Measurements from ENCODE around the gene RBM47.

The RBM47 gene

DNA sequence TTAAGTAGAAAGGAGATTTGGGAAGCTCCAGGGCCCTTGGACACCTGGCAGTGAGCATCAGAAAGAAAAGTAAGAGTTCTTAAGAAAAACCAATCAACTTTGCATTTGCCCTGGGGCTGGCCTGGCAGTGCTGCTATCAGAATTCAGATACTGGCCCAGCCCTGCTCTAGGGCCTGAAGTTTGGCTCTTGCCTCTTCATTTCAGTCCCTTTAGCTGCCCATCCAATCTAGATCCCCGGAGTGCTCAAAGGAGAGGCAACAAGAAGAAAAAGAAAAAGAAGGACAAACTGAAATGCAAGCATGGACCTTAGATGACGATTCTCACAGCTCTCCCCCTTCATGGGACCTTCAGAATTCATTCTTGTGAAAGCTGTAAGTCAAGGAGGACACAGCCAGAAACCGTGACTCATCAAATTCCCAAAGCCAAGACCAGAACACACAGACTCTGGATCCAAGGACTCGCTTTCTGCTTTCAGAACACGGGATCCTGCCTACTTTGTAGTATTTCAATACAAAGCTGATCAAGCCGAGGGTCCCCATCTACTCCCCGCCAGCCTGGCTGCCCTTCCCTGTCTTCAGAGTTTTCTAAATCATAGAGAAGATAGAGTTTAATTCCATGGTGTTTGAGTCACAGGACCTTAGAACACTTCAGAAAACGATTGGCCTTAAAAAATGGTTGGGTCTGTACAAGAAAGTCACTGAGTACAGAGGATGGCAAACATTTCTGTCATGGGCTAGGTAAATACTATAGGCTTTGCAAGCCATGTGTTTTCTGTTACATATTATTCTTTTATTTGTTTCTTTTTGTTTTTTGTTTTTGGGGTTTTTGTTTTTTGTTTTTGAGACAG lies 103.7 kb downstream of the RBM47 start:
- H3K27ac ChIP-seq = no peak overlapping the region; the same call in 1 of the 2 replicates
- H3K9ac ChIP-seq = no peak overlapping the region
- TF ChIP-seq, protein P1, sequence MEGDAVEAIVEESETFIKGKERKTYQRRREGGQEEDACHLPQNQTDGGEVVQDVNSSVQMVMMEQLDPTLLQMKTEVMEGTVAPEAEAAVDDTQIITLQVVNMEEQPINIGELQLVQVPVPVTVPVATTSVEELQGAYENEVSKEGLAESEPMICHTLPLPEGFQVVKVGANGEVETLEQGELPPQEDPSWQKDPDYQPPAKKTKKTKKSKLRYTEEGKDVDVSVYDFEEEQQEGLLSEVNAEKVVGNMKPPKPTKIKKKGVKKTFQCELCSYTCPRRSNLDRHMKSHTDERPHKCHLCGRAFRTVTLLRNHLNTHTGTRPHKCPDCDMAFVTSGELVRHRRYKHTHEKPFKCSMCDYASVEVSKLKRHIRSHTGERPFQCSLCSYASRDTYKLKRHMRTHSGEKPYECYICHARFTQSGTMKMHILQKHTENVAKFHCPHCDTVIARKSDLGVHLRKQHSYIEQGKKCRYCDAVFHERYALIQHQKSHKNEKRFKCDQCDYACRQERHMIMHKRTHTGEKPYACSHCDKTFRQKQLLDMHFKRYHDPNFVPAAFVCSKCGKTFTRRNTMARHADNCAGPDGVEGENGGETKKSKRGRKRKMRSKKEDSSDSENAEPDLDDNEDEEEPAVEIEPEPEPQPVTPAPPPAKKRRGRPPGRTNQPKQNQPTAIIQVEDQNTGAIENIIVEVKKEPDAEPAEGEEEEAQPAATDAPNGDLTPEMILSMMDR (conservative IDR thresholded peaks at IDR 0.05; ENCODE audit: low read depth, low read length) = no peak
- H3K4me2 ChIP-seq = no peak overlapping the region
- no peak overlapping the region for H3K4me3 ChIP-seq (IDR thresholded peaks at IDR 0.05; ENCODE audit: insufficient read depth, low read depth, low read length)
- no peaks in the 10 kb centered on the region for H3K79me2 ChIP-seq (ENCODE audit: insufficient read depth, low read depth)
- no peak overlapping the region for H2AFZ ChIP-seq (ENCODE audit: low read depth)
- H3K27me3 ChIP-seq (ENCODE audit: insufficient read depth, low read depth) = no peaks in the 10 kb centered on the region
- no peaks in the 10 kb centered on the region for H3K36me3 ChIP-seq (ENCODE audit: insufficient read depth)
- H4K20me1 ChIP-seq (ENCODE audit: insufficient read depth) = no peaks in the 10 kb centered on the region
- peaks cover 26% of the 10 kb centered on the region for H3K4me1 ChIP-seq (ENCODE audit: low read depth, poor library complexity, severe bottlenecking)

DNA sequence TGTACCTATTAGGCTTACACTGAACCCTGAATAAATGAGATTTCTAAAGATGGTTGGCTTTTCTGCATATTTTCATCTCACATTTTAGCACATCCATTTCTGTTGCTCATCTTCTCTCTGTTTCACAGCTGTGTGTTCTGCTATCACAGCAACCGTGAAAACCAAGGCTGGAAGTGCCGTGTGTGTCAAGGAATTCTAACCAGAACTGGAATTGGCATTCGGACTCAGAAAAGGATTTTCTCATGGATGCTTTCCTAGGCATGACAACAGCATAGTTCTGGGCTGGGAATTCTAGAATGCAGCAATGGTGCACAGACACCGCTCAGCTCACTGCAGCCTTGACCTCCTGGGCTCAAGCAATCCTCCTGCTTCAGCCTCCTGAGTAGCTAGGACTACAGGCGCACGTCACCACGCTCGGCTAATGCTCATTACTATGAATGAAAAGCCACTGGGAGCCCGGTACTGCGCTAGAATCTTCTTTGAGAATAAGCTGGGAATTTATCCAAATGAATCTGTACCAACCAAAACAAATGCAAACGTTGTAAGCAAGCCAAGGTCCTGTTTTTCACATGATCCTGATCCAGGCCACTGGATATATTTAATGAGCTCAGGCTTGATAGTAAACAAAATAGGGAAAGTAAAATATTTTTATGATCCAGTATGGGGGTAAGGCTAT lies 105.2 kb downstream of the RBM47 start:
- no peak overlapping the region for H2AFZ ChIP-seq (ENCODE audit: low read depth)
- H4K20me1 ChIP-seq (ENCODE audit: insufficient read depth) = no peaks in the 10 kb centered on the region
- no peak overlapping the region for H3K27ac ChIP-seq
- H3K27me3 ChIP-seq (ENCODE audit: insufficient read depth, low read depth) = no peaks in the 10 kb centered on the region
- H3K36me3 ChIP-seq (ENCODE audit: insufficient read depth) = no peaks in the 10 kb centered on the region
- TF ChIP-seq, protein P1 (conservative IDR thresholded peaks at IDR 0.05; ENCODE audit: low read depth, low read length) = no peak
- no peaks in the 10 kb centered on the region for H3K79me2 ChIP-seq (ENCODE audit: insufficient read depth, low read depth)
- H3K9ac ChIP-seq = no peak overlapping the region
- H3K4me2 ChIP-seq = no peak overlapping the region
- H3K4me1 ChIP-seq (ENCODE audit: low read depth, poor library complexity, severe bottlenecking) = peaks cover 36% of the 10 kb centered on the region
- no peak overlapping the region for H3K4me3 ChIP-seq (IDR thresholded peaks at IDR 0.05; ENCODE audit: insufficient read depth, low read depth, low read length)

DNA sequence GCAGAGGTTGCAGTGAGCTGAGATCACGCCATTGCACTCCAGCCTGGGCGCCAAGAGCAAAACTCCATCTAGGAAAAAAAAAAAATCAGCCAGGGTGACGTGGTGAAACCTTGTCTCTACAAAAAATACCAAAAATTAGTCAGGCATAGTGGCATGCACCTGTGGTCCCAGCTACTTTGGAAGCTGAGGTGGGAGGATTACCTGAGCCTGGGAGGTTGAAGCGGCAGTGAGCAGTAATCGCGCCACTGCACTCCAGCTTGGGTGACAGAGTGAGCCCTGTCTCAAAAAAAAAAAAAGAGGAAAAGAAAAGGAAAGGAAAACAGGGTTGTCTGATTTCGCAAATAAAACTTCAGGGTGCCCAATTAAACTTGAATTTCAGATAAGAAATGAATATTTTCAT lies 106.1 kb downstream of the RBM47 start:
- H3K79me2 ChIP-seq (ENCODE audit: insufficient read depth, low read depth) = no peaks in the 10 kb centered on the region
- H3K36me3 ChIP-seq (ENCODE audit: insufficient read depth) = no peaks in the 10 kb centered on the region
- H3K9ac ChIP-seq = no peak overlapping the region
- no peaks in the 10 kb centered on the region for H3K27me3 ChIP-seq (ENCODE audit: insufficient read depth, low read depth)
- no peaks in the 10 kb centered on the region for H4K20me1 ChIP-seq (ENCODE audit: insufficient read depth)
- H3K4me1 ChIP-seq (ENCODE audit: low read depth, poor library complexity, severe bottlenecking) = peaks cover 36% of the 10 kb centered on the region
- no peak overlapping the region for H3K4me2 ChIP-seq
- H3K27ac ChIP-seq = no peak overlapping the region
- TF ChIP-seq, protein P1 (conservative IDR thresholded peaks at IDR 0.05; ENCODE audit: low read depth, low read length) = no peak
- H3K4me3 ChIP-seq (IDR thresholded peaks at IDR 0.05; ENCODE audit: insufficient read depth, low read depth, low read length) = no peak overlapping the region
- H2AFZ ChIP-seq (ENCODE audit: low read depth) = no peak overlapping the region

DNA sequence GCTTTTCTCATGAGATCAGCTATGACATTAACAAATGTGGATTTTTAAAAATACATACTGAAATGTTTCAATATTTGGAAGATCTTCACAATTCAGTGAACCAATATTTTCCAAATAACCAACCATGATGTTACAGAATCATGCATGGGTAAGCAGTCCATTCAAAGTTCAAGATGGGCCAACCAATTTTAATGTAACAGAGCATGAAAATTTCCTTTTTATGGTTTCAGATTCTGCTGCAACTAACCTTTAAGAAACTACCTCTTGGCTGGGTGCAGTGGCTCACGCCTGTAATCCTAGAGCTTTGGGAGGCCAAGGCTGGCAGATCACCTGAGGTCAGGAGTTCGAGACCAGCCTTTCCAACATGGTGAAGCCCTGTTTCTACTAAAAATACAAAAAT lies 107.7 kb downstream of the RBM47 start:
- TF ChIP-seq, protein P1 (conservative IDR thresholded peaks at IDR 0.05; ENCODE audit: low read depth, low read length) = no peak
- no peaks in the 10 kb centered on the region for H3K79me2 ChIP-seq (ENCODE audit: insufficient read depth, low read depth)

More for the DNA sequence above, 107.7 kb downstream of the RBM47 start:
- no peak overlapping the region for H2AFZ ChIP-seq (ENCODE audit: low read depth)
- H3K27me3 ChIP-seq (ENCODE audit: insufficient read depth, low read depth) = no peaks in the 10 kb centered on the region
- H3K9ac ChIP-seq = no peak overlapping the region
- no peak overlapping the region for H3K4me3 ChIP-seq (IDR thresholded peaks at IDR 0.05; ENCODE audit: insufficient read depth, low read depth, low read length)
- H3K36me3 ChIP-seq (ENCODE audit: insufficient read depth) = no peaks in the 10 kb centered on the region
- H3K27ac ChIP-seq = no peak overlapping the region
- peaks cover 36% of the 10 kb centered on the region for H3K4me1 ChIP-seq (ENCODE audit: low read depth, poor library complexity, severe bottlenecking)
- no peak overlapping the region for H3K4me2 ChIP-seq
- no peaks in the 10 kb centered on the region for H4K20me1 ChIP-seq (ENCODE audit: insufficient read depth)
